GM21515 (cell line): ENCODE measurements around the gene SLC19A3.

Experiments
- ATAC-seq: cut with Tn5 transposase; IDR thresholded peaks from one replicate; pipeline ENCODE4 v1.9.1; 2021; ENCODE audit not compliant: unreplicated experiment

The SLC19A3 gene

DNA sequence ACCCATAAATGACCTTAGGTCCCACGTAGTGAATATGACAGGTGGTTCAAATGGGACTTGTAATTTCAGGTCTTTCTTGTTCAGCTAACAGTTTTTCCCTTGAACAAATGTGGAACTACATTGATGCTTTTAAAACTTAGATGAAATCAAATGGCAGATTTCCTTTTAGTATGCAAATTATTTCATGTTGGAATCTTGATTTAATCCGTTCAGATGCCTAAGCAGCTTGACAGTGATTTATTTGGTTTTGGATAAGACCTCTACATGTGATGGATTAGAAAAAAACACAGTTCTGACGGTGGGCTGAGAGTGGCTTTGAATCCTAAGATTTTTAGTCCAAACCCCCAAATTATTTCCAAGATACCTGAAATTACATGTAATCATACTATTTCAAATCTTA, 83.6 kb downstream of the SLC19A3 start:
- no peak for ATAC-seq
